ENCODE measurements around the gene CDV3. TPM values are rescaled to one million over a fixed set of nuclear protein-coding genes. Genes with fewer than 3 reads are reported as not detected.
A peak's percentile ranks its signal among the peaks of the same experiment; 100 is the strongest.

CDV3 gene
- total RNA-seq, 1 donor from 2014 or later: 163 TPM

DNA sequence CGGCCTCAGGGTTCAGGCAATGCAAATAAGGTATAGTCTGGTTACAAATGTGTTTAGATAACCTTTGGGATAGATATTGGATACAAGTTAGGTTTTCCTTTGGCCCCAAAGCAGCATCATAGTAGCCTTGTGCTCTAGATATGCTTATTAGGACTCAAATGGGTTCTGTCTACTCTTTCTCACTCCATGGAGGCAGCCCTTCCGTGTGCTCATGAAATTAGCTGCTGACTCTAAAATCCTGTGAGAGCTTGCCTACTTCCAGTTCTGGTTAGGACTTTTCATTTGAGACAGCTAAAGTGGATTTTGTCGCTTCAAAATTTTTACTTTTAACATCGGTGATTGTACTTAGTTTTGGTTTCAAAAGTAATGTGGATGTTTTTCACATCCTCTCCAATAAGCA lies 1.6 kb downstream of the CDV3 start:
- no peak for DNase-seq (ENCODE audit: low read depth)
- H3K4me3 ChIP-seq (ENCODE audit: low read depth, low read length): peak overlapping the region; percentile 67
- TF ChIP-seq, protein P1, sequence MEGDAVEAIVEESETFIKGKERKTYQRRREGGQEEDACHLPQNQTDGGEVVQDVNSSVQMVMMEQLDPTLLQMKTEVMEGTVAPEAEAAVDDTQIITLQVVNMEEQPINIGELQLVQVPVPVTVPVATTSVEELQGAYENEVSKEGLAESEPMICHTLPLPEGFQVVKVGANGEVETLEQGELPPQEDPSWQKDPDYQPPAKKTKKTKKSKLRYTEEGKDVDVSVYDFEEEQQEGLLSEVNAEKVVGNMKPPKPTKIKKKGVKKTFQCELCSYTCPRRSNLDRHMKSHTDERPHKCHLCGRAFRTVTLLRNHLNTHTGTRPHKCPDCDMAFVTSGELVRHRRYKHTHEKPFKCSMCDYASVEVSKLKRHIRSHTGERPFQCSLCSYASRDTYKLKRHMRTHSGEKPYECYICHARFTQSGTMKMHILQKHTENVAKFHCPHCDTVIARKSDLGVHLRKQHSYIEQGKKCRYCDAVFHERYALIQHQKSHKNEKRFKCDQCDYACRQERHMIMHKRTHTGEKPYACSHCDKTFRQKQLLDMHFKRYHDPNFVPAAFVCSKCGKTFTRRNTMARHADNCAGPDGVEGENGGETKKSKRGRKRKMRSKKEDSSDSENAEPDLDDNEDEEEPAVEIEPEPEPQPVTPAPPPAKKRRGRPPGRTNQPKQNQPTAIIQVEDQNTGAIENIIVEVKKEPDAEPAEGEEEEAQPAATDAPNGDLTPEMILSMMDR (conservative IDR thresholded peaks at IDR 0.05; ENCODE audit: low read depth, low read length): no peak

DNA sequence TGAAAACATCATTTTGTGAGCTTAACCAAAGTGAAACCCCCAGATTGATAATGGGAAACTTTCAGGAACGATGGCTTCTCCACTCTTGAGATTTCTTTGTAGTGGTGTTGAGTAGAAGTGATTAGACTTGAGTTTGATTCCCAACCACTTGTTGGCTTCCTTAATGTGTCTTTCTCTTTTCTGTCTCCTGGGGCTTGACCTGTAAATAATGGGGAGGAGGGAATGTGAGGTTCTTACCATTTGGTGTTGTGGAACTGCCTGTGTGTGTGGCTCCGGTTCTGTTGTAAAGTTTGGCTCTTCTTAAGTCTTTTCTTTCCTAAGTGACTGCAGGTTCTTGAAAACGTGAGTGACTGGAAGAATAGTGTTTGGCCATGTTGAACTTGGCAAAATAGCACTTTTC lies 2.7 kb downstream of the CDV3 start:
- TF ChIP-seq, protein P1 (conservative IDR thresholded peaks at IDR 0.05; ENCODE audit: low read depth, low read length): no peak
- peak overlapping the region; percentile 67 for H3K4me3 ChIP-seq (ENCODE audit: low read depth, low read length)
- no peak for DNase-seq (ENCODE audit: low read depth)

DNA sequence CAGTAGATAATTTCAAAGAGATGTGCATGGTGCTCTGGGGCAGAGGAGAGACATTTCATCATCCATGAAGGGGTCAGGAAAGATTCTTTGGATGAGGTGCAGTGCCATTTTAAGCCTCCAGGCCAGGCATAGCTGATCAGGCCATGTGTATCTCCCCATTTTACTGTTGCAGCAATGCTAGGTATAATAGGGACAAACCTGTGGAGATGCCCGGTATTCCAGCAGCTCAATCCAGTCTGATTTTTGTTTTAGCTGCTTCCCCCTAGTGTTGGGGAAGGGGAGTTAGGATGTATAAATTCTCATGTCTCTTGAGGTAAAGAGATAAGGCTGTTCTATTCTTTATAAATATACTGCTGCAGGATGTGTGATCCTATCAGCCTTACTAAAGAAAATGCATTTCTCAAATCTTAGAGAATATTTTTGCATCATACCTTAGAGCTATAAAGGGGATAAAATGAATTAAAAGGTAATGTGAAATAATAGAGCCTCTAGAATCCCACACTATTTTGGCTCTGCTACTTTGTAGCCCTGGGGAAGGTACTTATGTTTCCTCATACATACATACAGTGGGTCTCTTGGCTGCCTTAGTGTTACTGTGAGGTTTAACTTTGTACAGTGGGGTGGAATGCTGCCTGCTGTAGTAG lies 5.2 kb downstream of the CDV3 start:
- no peak for DNase-seq (ENCODE audit: low read depth)
- peak overlapping the region; percentile 7 for H3K4me3 ChIP-seq (ENCODE audit: low read depth, low read length)
- TF ChIP-seq, protein P1 (conservative IDR thresholded peaks at IDR 0.05; ENCODE audit: low read depth, low read length): peak; percentile 69

DNA sequence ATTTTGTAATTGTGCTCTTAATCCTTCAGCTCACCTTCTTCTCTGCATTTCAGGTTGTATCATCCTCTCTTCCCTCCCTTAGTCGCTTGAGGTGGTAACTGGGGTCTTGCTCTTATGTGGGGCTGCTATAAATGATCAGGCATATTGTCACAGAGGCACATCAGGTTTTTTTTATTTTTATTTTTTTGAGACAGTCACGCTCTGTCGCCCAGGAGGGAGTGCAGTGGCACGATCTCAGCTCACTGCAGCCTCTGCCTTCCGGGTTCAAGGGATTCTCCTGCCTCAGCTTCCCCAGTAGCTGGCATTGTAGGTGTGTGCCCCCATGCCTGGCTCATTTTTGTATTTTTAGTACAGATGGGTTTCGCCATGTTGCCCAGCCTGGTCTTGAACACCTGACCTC lies 9.9 kb downstream of the CDV3 start:
- no peak overlapping the region for H3K4me3 ChIP-seq (ENCODE audit: low read depth, low read length)
- no peak for DNase-seq (ENCODE audit: low read depth)
- TF ChIP-seq, protein P1 (conservative IDR thresholded peaks at IDR 0.05; ENCODE audit: low read depth, low read length): no peak

DNA sequence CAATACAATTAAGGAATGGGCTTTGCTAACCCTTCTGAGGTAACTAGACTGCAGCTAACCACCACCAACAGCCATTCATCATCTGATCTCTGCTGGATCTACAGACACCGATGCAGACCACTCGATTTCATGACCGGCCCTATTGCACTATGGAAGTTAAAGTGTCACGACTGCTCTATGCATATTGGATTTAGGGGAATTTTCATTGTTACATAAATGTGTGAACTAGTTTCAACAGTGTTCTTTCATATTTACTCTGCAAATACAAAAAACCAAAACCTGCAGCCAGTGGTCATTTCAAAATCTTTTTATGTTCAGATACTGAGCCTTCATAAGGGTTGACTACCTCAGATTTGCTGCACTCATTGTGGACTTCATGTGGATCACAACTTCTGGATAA lies 14.5 kb downstream of the CDV3 start:
- no peak overlapping the region for H3K4me3 ChIP-seq (ENCODE audit: low read depth, low read length)
- TF ChIP-seq, protein P1 (conservative IDR thresholded peaks at IDR 0.05; ENCODE audit: low read depth, low read length): no peak
- no peak for DNase-seq (ENCODE audit: low read depth)

DNA sequence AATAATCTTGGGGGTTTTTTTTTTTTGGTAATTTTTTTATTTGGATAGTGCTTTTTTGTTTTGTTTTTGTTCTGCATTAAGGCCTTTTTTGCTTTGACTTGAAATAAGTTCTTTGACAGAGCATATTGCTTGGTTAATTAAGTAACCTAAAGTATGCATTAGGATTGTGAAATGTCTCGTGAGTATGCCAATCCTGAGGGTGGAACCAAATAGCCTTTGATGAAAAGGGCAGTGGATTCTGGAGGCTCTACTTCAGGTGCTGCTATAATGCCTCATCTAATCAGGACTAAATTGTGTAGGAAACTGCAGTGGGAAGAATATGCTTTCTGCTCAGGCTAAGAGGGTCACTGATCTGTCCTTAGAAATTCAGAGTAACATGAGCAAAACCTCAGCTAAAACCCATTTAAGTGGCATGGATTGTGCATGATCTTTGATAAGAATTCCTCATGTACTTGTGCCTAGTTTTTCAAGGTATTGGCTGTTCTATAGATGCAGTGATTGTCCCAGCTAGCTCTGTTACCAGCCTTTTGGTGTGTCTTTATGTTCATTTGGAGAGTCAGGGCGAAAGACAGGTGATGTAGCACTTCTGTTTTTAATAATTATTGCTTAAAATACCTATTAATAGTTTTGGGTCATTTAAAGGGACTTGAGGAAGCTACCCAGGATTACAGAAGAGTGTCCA lies 15.4 kb downstream of the CDV3 start:
- TF ChIP-seq, protein P1 (conservative IDR thresholded peaks at IDR 0.05; ENCODE audit: low read depth, low read length): no peak
- H3K4me3 ChIP-seq (ENCODE audit: low read depth, low read length): no peak overlapping the region
- no peak for DNase-seq (ENCODE audit: low read depth)

DNA sequence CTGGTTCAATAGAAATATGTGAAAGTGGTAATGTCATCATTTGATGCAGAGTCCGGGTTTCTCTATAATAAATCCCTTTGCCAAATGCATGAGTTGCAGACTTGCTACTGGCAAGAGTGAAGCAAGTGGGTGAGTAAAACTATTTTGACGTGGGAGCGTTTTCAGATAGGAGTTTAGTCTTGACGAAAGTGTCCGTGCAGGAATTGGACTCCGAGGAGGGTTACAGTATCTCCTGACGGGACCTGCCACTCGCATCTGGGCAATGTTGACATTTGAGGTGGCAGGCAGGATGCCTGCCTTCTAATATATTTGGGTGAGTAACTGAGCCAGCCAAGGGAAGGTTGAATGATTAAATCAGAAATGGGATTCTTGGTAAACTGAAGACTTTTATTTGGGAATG lies 16.0 kb downstream of the CDV3 start:
- no peak for DNase-seq (ENCODE audit: low read depth)
- H3K4me3 ChIP-seq (ENCODE audit: low read depth, low read length): no peak overlapping the region
- TF ChIP-seq, protein P1 (conservative IDR thresholded peaks at IDR 0.05; ENCODE audit: low read depth, low read length): no peak
